HepG2 (cell line): ENCODE measurements around the gene ALDH1A2. TPM values are rescaled to one million over a fixed set of nuclear protein-coding genes. Genes with fewer than 3 reads are reported as not detected.
"Not testable (repeated sequence)": the region's sequence is repeated elsewhere in the genome, so short reads cannot be mapped to it uniquely, and the experiment has no call there.

Source experiments
- ATAC-seq: fragments of 200-7000 bp; cut with Tn5 transposase; 3 replicates; pipeline ENCODE4 v1.9.1; 2020; ENCODE audit warnings: mild to moderate bottlenecking, moderate library complexity
- BruUV-seq: library from RNA; stranded (reverse); fragments of 400-500 nt; replicated peaks from 2 replicates; lab custom pipeline; 2021; lab: Mats Ljungman, UMichigan
- CTCF ChIA-PET: fragments of 300-600 bp; formaldehyde crosslinking; extraction: SDS; loops from one replicate; lab custom pipeline; 2021; ENCODE audit warnings: low total read pairs, inconsistent platforms, low intra/inter-chr PET ratio; lab: Yijun Ruan, JAX
- POLR2A ChIA-PET: fragments of 350-600 bp; sonication (Branson Sonifier 250); formaldehyde crosslinking; loops from one replicate; lab custom pipeline; 2020; ENCODE audit warnings: antibody characterized with exemption, inconsistent platforms; lab: Yijun Ruan, JAX
- DNase-seq: peaks from one replicate; pipeline ENCODE4 v3.0.0-alpha.2; 2015; ENCODE audit warnings: low spot score
- FAIRE-seq: peaks from 3 replicates; lab custom pipeline; 2011; peaks lifted over from hg19 to GRCh38; lab: Jason Lieb, UNC
- H2AFZ ChIP-seq: one replicate; pipeline ENCODE4 v1.6.1; 2011; ENCODE audit warnings: low read length, inconsistent platforms
- H3K27ac ChIP-seq: fragments of 300-600 bp; 3 replicates; pipeline ENCODE4 v1.8.0; 2011; ENCODE audit warnings: mixed run types, mild to moderate bottlenecking, mixed read lengths, low read length, inconsistent platforms; ENCODE audit not compliant: insufficient read depth; ENCODE audit errors: extremely low read length
- H3K27me3 ChIP-seq, 2 experiments: fragments of 200-600 bp in 1 of 2; 2 replicates in 1 of 2; 3 replicates in 1 of 2; pipeline versions ENCODE4 v1.6.0 to v1.8.0; 2011; ENCODE audit warnings: low read length in 2 of 2, mild to moderate bottlenecking in 2 of 2, moderate library complexity in 2 of 2, inconsistent platforms in 1 of 2; ENCODE audit not compliant: insufficient read depth in 2 of 2, control insufficient read depth in 1 of 2
- H3K36me3 ChIP-seq, 2 experiments: fragments of 200-600 bp in 1 of 2; replicated peaks in 1 of 2; 2 replicates in 1 of 2; 3 replicates in 1 of 2; pipeline versions ENCODE4 v1.5.1 to v1.8.0; 2011; ENCODE audit warnings: low read length in 2 of 2, inconsistent platforms in 1 of 2; ENCODE audit not compliant: insufficient read depth in 2 of 2, control insufficient read depth in 1 of 2
- H3K4me1 ChIP-seq: 2 replicates; pipeline ENCODE4 v1.5.1; 2012; ENCODE audit warnings: low read length, inconsistent platforms; ENCODE audit not compliant: insufficient read depth
- H3K4me2 ChIP-seq: 2 replicates; pipeline ENCODE4 v1.6.0; 2011; ENCODE audit warnings: low read depth, low read length, inconsistent platforms
- H3K4me3 ChIP-seq, 3 experiments: fragments of 200-600 bp in 1 of 3; sonication (generic), shearing (Covaris generic) in 1 of 3; replicated peaks in 1 of 3; 2 replicates each; pipeline ENCODE4 v1.5.1; 2011 to 2016; ENCODE audit warnings: low read length in 3 of 3, inconsistent platforms in 2 of 3, low read depth in 2 of 3, mild to moderate bottlenecking in 2 of 3, control low read depth in 1 of 3, mixed read lengths in 1 of 3; ENCODE audit not compliant: insufficient read depth in 1 of 3
- H3K79me2 ChIP-seq: one replicate; pipeline ENCODE4 v1.6.1; 2011; ENCODE audit warnings: low read length, inconsistent platforms; ENCODE audit not compliant: insufficient read depth
- H3K9ac ChIP-seq: 2 replicates; pipeline ENCODE4 v1.6.0; 2011; ENCODE audit warnings: mild to moderate bottlenecking, low read depth, low read length, inconsistent platforms; ENCODE audit not compliant: insufficient read depth
- H3K9me3 ChIP-seq: 2 replicates; pipeline ENCODE4 v1.5.1; 2012; ENCODE audit warnings: mild to moderate bottlenecking, low read length
- H4K20me1 ChIP-seq: 2 replicates; pipeline ENCODE4 v1.6.0; 2011; ENCODE audit warnings: inconsistent platforms, mild to moderate bottlenecking, low read length, moderate library complexity; ENCODE audit not compliant: insufficient read depth
- ZNF317 ChIP-seq: sonication (generic); formaldehyde crosslinking; IDR thresholded peaks from 2 replicates; pipeline ENCODE4 v1.5.0; 2020; ENCODE audit warnings: mild to moderate bottlenecking, missing genetic modification reagents
- WGBS: methylation state at CpG from one replicate; pipeline ENCODE4 v1.1.6; 2017; ENCODE audit warnings: low lambda C conversion rate; 5-methylcytosine and 5-hydroxymethylcytosine counted together
- in situ Hi-C: cut with HindIII; loops from 2 replicates; pipeline ENCODE4 v1.10.0; 2017; ENCODE audit warnings: low pct_unique_long_range_greater_than_20kb; ENCODE audit not compliant: extremely low pct_ligation_motif_present
- intact Hi-C: fragments of 100-400 bp; cut with micrococcal nuclease; formaldehyde crosslinking; loops from one replicate; pipeline ENCODE4 v1.10.0; 2022; ENCODE audit not compliant: unreplicated experiment
- polyA plus RNA-seq, 8 experiments: library from polyadenylated mRNA; depleted of rRNA in 3 of 8; stranded (reverse) in 7 of 8; unstranded in 1 of 8; fragments of >200 nt; fragmentation: Illumina TruSeq in 4 of 8; extraction: Trizol in 4 of 8; gene quantifications; 2 replicates each; pipeline versions ENCODE4 v1.2.1 to v1.2.3, GENCODE V29; 2011 to 2016; ENCODE audit warnings: low read depth in 4 of 8, missing spikeins in 1 of 8, mixed read lengths in 1 of 8; ENCODE audit not compliant: insufficient read depth in 1 of 8
- total RNA-seq, 5 experiments: library from RNA; depleted of rRNA; stranded (reverse); fragments of >200 nt; fragmentation: Illumina TruSeq; extraction: Trizol; gene quantifications; 2 replicates each; pipeline ENCODE4 v1.2.3, GENCODE V29; 2016; ENCODE audit warnings: low read depth in 1 of 5
- TF ChIP-seq, protein P1 (sequence below): IDR thresholded peaks from 2 replicates; pipeline ENCODE4 v1.6.1; 2016; ENCODE audit warnings: low read depth, control low read depth
- TF ChIP-seq, protein P2 (sequence below): IDR thresholded peaks from 2 replicates; pipeline ENCODE4 v1.6.1; 2012; ENCODE audit warnings: inconsistent platforms
- TF ChIP-seq, protein P3 (sequence below): sonication (generic); formaldehyde crosslinking; IDR thresholded peaks from 2 replicates; pipeline ENCODE4 v1.5.0; 2020; ENCODE audit warnings: mild to moderate bottlenecking, missing genetic modification reagents
- TF ChIP-seq, protein P4 (sequence below): sonication (generic); formaldehyde crosslinking; IDR thresholded peaks from 2 replicates; pipeline ENCODE4 v1.4.0; 2020; ENCODE audit warnings: missing genetic modification reagents
- TF ChIP-seq, protein P5 (sequence below): sonication (generic); formaldehyde crosslinking; IDR thresholded peaks from 2 replicates; pipeline ENCODE4 v1.4.0; 2020; ENCODE audit warnings: missing genetic modification reagents, borderline replicate concordance

Gene ALDH1A2
- total and polyA plus RNA-seq, 2 of the 13 experiments (the other 11 are each of a cell fraction or from before 2014, with no cell fraction given) = 0.64 to 0.90 TPM

DNA sequence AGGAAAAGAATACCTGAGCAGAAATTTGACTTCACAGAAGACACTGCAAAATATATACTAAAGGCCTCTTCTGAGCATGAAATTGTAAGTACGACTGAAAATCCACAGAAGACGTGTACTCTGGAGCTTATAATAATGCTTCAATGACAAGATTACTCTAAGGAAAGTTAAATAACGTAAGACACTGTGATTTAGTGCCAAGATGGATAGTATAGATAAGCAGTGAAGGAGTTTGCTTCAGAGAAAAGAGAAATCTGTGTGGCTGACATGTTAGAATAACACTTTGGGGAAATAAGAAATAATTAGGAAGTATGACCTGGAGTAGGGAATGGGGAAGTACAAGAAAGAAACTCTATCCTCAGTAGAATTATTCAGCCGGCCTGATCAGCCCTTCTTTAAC lies 28.9 kb downstream of the ALDH1A2 start (continued):
- TF ChIP-seq, protein P1, sequence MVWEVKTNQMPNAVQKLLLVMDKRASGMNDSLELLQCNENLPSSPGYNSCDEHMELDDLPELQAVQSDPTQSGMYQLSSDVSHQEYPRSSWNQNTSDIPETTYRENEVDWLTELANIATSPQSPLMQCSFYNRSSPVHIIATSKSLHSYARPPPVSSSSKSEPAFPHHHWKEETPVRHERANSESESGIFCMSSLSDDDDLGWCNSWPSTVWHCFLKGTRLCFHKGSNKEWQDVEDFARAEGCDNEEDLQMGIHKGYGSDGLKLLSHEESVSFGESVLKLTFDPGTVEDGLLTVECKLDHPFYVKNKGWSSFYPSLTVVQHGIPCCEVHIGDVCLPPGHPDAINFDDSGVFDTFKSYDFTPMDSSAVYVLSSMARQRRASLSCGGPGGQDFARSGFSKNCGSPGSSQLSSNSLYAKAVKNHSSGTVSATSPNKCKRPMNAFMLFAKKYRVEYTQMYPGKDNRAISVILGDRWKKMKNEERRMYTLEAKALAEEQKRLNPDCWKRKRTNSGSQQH (CRISPR knock-in tag) = no peak
- TF ChIP-seq, protein P2, sequence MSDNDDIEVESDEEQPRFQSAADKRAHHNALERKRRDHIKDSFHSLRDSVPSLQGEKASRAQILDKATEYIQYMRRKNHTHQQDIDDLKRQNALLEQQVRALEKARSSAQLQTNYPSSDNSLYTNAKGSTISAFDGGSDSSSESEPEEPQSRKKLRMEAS = no peak
- TF ChIP-seq, protein P3, sequence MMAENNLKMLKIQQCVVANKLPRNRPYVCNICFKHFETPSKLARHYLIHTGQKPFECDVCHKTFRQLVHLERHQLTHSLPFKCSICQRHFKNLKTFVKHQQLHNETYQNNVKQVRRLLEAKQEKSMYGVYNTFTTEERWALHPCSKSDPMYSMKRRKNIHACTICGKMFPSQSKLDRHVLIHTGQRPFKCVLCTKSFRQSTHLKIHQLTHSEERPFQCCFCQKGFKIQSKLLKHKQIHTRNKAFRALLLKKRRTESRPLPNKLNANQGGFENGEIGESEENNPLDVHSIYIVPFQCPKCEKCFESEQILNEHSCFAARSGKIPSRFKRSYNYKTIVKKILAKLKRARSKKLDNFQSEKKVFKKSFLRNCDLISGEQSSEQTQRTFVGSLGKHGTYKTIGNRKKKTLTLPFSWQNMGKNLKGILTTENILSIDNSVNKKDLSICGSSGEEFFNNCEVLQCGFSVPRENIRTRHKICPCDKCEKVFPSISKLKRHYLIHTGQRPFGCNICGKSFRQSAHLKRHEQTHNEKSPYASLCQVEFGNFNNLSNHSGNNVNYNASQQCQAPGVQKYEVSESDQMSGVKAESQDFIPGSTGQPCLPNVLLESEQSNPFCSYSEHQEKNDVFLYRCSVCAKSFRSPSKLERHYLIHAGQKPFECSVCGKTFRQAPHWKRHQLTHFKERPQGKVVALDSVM (CRISPR knock-in tag) = no peak
- no peak for TF ChIP-seq ZNF317 (CRISPR knock-in tag)
- TF ChIP-seq, protein P4, sequence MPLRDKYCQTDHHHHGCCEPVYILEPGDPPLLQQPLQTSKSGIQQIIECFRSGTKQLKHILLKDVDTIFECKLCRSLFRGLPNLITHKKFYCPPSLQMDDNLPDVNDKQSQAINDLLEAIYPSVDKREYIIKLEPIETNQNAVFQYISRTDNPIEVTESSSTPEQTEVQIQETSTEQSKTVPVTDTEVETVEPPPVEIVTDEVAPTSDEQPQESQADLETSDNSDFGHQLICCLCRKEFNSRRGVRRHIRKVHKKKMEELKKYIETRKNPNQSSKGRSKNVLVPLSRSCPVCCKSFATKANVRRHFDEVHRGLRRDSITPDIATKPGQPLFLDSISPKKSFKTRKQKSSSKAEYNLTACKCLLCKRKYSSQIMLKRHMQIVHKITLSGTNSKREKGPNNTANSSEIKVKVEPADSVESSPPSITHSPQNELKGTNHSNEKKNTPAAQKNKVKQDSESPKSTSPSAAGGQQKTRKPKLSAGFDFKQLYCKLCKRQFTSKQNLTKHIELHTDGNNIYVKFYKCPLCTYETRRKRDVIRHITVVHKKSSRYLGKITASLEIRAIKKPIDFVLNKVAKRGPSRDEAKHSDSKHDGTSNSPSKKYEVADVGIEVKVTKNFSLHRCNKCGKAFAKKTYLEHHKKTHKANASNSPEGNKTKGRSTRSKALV = no peak
- TF ChIP-seq, protein P5, sequence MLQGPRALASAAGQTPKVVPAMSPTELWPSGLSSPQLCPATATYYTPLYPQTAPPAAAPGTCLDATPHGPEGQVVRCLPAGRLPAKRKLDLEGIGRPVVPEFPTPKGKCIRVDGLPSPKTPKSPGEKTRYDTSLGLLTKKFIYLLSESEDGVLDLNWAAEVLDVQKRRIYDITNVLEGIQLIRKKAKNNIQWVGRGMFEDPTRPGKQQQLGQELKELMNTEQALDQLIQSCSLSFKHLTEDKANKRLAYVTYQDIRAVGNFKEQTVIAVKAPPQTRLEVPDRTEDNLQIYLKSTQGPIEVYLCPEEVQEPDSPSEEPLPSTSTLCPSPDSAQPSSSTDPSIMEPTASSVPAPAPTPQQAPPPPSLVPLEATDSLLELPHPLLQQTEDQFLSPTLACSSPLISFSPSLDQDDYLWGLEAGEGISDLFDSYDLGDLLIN (CRISPR knock-in tag) = no peak

DNA sequence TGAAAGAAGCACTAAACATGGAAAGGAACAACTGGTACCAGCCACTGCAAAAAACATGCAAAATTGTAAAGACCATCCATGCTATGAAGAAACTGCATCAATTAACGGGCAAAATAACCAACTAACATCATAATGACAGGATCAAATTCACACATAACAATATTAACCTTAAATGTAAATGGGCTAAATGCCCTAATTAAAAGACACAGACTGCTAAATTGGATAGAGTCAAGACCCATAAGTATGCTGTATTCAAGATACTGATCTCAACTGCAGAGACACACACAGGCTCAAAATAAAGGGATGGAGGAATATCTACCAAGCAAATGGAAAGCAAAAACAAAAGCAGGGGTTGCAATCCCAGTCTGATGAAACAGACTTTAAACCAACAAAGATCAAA lies 37.1 kb downstream of the ALDH1A2 start:
- ATAC-seq, POLR2A ChIA-PET, H3K4me2 ChIP-seq, H3K27me3 ChIP-seq, CTCF ChIA-PET, H4K20me1 ChIP-seq, intact Hi-C loops, FAIRE-seq, DNase-seq, in situ Hi-C loops, H3K9ac ChIP-seq, H2AFZ ChIP-seq, H3K27ac ChIP-seq, H3K36me3 ChIP-seq, H3K79me2 ChIP-seq, BruUV-seq, H3K4me1 ChIP-seq, H3K4me3 ChIP-seq: not testable (repeated sequence)
- peaks cover 17% of the 10 kb centered on the region for H3K9me3 ChIP-seq
- WGBS = 0% methylated on average over 1 of the region's 1 CpG
